HepG2 (cell line): ENCODE data around the gene NCBP3. TPM values are rescaled to one million over a fixed set of nuclear protein-coding genes. Genes with fewer than 3 reads are reported as not detected.

Experiments
- ATAC-seq: fragments of 200-7000 bp; cut with Tn5 transposase; 3 replicates; pipeline ENCODE4 v1.9.1; 2020; ENCODE audit warnings: mild to moderate bottlenecking, moderate library complexity
- BruUV-seq: library from RNA; stranded (reverse); fragments of 400-500 nt; replicated peaks from 2 replicates; lab custom pipeline; 2021; lab: Mats Ljungman, UMichigan
- CTCF ChIA-PET: fragments of 300-600 bp; formaldehyde crosslinking; extraction: SDS; loops from one replicate; lab custom pipeline; 2021; ENCODE audit warnings: low total read pairs, inconsistent platforms, low intra/inter-chr PET ratio; lab: Yijun Ruan, JAX
- POLR2A ChIA-PET: fragments of 350-600 bp; sonication (Branson Sonifier 250); formaldehyde crosslinking; loops from one replicate; lab custom pipeline; 2020; ENCODE audit warnings: antibody characterized with exemption, inconsistent platforms; lab: Yijun Ruan, JAX
- DNase-seq: peaks from one replicate; pipeline ENCODE4 v3.0.0-alpha.2; 2015; ENCODE audit warnings: low spot score
- FAIRE-seq: peaks from 3 replicates; lab custom pipeline; 2011; peaks lifted over from hg19 to GRCh38; lab: Jason Lieb, UNC
- H2AFZ ChIP-seq: one replicate; pipeline ENCODE4 v1.6.1; 2011; ENCODE audit warnings: low read length, inconsistent platforms
- H3K27ac ChIP-seq: fragments of 300-600 bp; 3 replicates; pipeline ENCODE4 v1.8.0; 2011; ENCODE audit warnings: mixed run types, mild to moderate bottlenecking, mixed read lengths, low read length, inconsistent platforms; ENCODE audit not compliant: insufficient read depth; ENCODE audit errors: extremely low read length
- H3K27me3 ChIP-seq, 2 experiments: fragments of 200-600 bp in 1 of 2; 2 replicates in 1 of 2; 3 replicates in 1 of 2; pipeline versions ENCODE4 v1.6.0 to v1.8.0; 2011; ENCODE audit warnings: low read length in 2 of 2, mild to moderate bottlenecking in 2 of 2, moderate library complexity in 2 of 2, inconsistent platforms in 1 of 2; ENCODE audit not compliant: insufficient read depth in 2 of 2, control insufficient read depth in 1 of 2
- H3K36me3 ChIP-seq, 2 experiments: fragments of 200-600 bp in 1 of 2; replicated peaks in 1 of 2; 2 replicates in 1 of 2; 3 replicates in 1 of 2; pipeline versions ENCODE4 v1.5.1 to v1.8.0; 2011; ENCODE audit warnings: low read length in 2 of 2, inconsistent platforms in 1 of 2; ENCODE audit not compliant: insufficient read depth in 2 of 2, control insufficient read depth in 1 of 2
- H3K4me1 ChIP-seq: 2 replicates; pipeline ENCODE4 v1.5.1; 2012; ENCODE audit warnings: low read length, inconsistent platforms; ENCODE audit not compliant: insufficient read depth
- H3K4me2 ChIP-seq: 2 replicates; pipeline ENCODE4 v1.6.0; 2011; ENCODE audit warnings: low read depth, low read length, inconsistent platforms
- H3K4me3 ChIP-seq, 3 experiments: fragments of 200-600 bp in 1 of 3; sonication (generic), shearing (Covaris generic) in 1 of 3; replicated peaks in 1 of 3; 2 replicates each; pipeline ENCODE4 v1.5.1; 2011 to 2016; ENCODE audit warnings: low read length in 3 of 3, inconsistent platforms in 2 of 3, low read depth in 2 of 3, mild to moderate bottlenecking in 2 of 3, control low read depth in 1 of 3, mixed read lengths in 1 of 3; ENCODE audit not compliant: insufficient read depth in 1 of 3
- H3K79me2 ChIP-seq: one replicate; pipeline ENCODE4 v1.6.1; 2011; ENCODE audit warnings: low read length, inconsistent platforms; ENCODE audit not compliant: insufficient read depth
- H3K9ac ChIP-seq: 2 replicates; pipeline ENCODE4 v1.6.0; 2011; ENCODE audit warnings: mild to moderate bottlenecking, low read depth, low read length, inconsistent platforms; ENCODE audit not compliant: insufficient read depth
- H3K9me3 ChIP-seq: 2 replicates; pipeline ENCODE4 v1.5.1; 2012; ENCODE audit warnings: mild to moderate bottlenecking, low read length
- H4K20me1 ChIP-seq: 2 replicates; pipeline ENCODE4 v1.6.0; 2011; ENCODE audit warnings: inconsistent platforms, mild to moderate bottlenecking, low read length, moderate library complexity; ENCODE audit not compliant: insufficient read depth
- ZNF609 ChIP-seq: sonication (generic); formaldehyde crosslinking; IDR thresholded peaks from 2 replicates; pipeline ENCODE4 v1.4.0; 2020; ENCODE audit warnings: mild to moderate bottlenecking, missing genetic modification reagents, borderline replicate concordance
- WGBS: methylation state at CpG from one replicate; pipeline ENCODE4 v1.1.6; 2017; ENCODE audit warnings: low lambda C conversion rate; 5-methylcytosine and 5-hydroxymethylcytosine counted together
- in situ Hi-C: cut with HindIII; loops from 2 replicates; pipeline ENCODE4 v1.10.0; 2017; ENCODE audit warnings: low pct_unique_long_range_greater_than_20kb; ENCODE audit not compliant: extremely low pct_ligation_motif_present
- intact Hi-C: fragments of 100-400 bp; cut with micrococcal nuclease; formaldehyde crosslinking; loops from one replicate; pipeline ENCODE4 v1.10.0; 2022; ENCODE audit not compliant: unreplicated experiment
- polyA plus RNA-seq, 8 experiments: library from polyadenylated mRNA; depleted of rRNA in 3 of 8; stranded (reverse) in 7 of 8; unstranded in 1 of 8; fragments of >200 nt; fragmentation: Illumina TruSeq in 4 of 8; extraction: Trizol in 4 of 8; gene quantifications; 2 replicates each; pipeline versions ENCODE4 v1.2.1 to v1.2.3, GENCODE V29; 2011 to 2016; ENCODE audit warnings: low read depth in 4 of 8, missing spikeins in 1 of 8, mixed read lengths in 1 of 8; ENCODE audit not compliant: insufficient read depth in 1 of 8
- total RNA-seq, 5 experiments: library from RNA; depleted of rRNA; stranded (reverse); fragments of >200 nt; fragmentation: Illumina TruSeq; extraction: Trizol; gene quantifications; 2 replicates each; pipeline ENCODE4 v1.2.3, GENCODE V29; 2016; ENCODE audit warnings: low read depth in 1 of 5

The NCBP3 gene
- total and polyA plus RNA-seq, 2 of the 13 experiments (the other 11 are each of a cell fraction or from before 2014, with no cell fraction given): 19.5 to 24.8 TPM

- Histone ChIP-seq H3K9me3 (no peaks in the 10 kb centered on the region), H3K27me3 (no peaks in the 10 kb centered on the region; a peak in 1 of 5 replicates), H3K27ac (peak overlapping the region; percentile 12), H4K20me1 (no peaks in the 10 kb centered on the region), H3K4me1 (no peaks in the 10 kb centered on the region; the same call in 1 of the 2 replicates), H2AFZ (no peak overlapping the region)
- FAIRE-seq (no peak), DNase-seq (no peak)
- 86% methylated on average over 7 of the region's 7 CpGs for WGBS
- POLR2A ChIA-PET: interaction anchor here (0.9 kb wide), 1 partner anchor 91 kb away, joined by 4 read pairs; no protein-coding TSS in a partner anchor
- intact Hi-C loops: loop anchor here (5.0 kb wide), 1 partner anchor 146 kb away; no protein-coding TSS in a partner anchor
- no peak for TF ChIP-seq ZNF609 (CRISPR knock-in tag)
- TF ChIP-seq, all 625 proteins: peak for 0
- ATAC-seq: peak; percentile 44
- H3K79me2 ChIP-seq: no peaks in the 10 kb centered on the region
- in situ Hi-C loops: no loop called here
- no TSS peak for BruUV-seq
- H3K9ac ChIP-seq: no peak overlapping the region
- CTCF ChIA-PET: interaction anchor here (1.9 kb wide), 1 partner anchor 63 kb away, joined by 9 read pairs; no protein-coding TSS in a partner anchor
- peaks cover 12 to 44% of the 10 kb centered on the region in 2 experiments for H3K36me3 ChIP-seq
- no peak overlapping the region for H3K4me3 ChIP-seq
- H3K4me2 ChIP-seq: no peak overlapping the region
Observed at GRCh38 chr17:3828151-3828851, 17.7 kb downstream of the NCBP3 start.
